CD4-positive, alpha-beta T cell treated with Interleukin-12 subunit alpha and Interleukin-12 subunit beta, for 1 hour (primary cell): ENCODE measurements around the gene PCDHA10.
"Not testable (repeated sequence)": the region's sequence is repeated elsewhere in the genome, so short reads cannot be mapped to it uniquely, and the experiment has no call there.

Experiments
- DNase-seq: peaks from one replicate; pipeline ENCODE4 v3.0.0-alpha.2; 2020

The PCDHA10 gene

DNA sequence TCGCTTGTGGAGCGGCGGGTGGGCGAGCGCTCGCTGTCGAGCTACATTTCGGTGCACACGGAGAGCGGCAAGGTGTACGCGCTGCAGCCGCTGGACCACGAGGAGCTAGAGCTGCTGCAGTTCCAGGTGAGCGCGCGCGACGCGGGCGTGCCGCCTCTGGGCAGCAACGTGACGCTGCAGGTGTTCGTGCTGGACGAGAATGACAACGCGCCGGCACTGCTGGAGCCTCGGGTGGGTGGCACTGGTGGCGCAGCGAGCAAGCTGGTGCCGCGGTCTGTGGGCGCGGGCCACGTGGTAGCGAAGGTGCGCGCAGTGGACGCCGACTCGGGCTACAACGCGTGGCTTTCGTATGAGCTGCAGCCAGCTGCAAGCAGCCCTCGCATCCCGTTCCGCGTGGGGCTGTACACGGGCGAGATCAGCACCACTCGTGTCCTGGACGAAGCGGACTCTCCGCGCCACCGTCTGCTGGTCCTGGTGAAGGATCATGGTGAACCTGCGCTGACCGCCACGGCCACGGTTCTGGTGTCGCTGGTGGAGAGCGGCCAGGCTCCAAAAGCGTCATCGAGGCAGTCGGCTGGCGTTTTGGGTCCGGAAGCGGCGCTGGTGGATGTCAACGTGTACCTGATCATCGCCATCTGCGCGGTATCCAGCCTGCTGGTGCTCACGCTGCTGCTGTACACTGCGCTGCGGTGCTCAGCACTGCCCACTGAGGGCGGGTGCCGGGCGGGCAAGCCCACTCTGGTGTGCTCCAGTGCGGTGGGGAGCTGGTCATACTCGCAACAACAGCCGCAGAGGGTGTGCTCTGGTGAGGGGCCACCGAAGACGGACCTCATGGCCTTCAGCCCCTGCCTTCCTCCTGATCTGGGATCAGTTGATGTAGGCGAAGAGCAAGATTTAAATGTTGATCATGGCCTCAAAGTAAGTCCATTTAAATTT is 12.6 kb upstream of the PCDHA10 start:
- no peak for DNase-seq

- DNase-seq = not testable (repeated sequence)
These were observed 7.3 kb upstream of the PCDHA10 start, which contains the start of gene PCDHA9 for GRCh38 chr5:140848139-140849102. Gene PCDHA9, plus strand, starts transcription at chr5:140848382. Its CDS starts 114 bp downstream, at chr5:140848496.

DNA sequence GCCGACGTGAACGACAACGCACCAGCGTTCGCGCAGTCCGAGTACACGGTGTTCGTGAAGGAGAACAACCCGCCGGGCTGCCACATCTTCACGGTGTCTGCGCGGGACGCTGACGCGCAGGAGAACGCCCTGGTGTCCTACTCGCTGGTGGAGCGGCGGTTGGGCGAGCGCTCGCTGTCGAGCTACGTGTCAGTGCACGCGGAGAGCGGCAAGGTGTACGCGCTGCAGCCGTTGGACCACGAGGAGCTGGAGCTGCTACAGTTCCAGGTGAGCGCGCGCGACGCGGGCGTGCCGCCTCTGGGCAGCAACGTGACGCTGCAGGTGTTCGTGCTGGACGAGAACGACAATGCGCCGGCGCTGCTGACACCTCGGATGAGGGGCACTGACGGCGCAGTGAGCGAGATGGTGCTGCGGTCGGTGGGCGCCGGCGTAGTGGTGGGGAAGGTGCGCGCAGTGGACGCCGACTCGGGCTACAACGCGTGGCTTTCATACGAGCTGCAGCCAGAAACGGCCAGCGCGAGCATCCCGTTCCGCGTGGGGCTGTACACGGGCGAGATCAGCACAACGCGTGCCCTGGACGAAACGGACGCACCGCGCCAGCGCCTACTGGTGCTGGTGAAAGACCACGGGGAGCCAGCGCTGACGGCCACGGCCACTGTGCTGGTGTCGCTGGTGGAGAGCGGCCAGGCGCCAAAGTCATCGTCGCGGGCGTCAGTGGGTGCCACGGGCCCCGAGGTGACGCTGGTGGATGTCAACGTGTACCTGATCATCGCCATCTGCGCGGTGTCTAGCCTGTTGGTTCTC is 5.7 kb upstream of the PCDHA10 start:
- not testable (repeated sequence) for DNase-seq

GRCh38 chr5:140857177-140857986 is 1.7 kb downstream of the PCDHA10 start:
- no peak for DNase-seq

- no peak for DNase-seq
These were observed 2.2 kb downstream of the PCDHA10 start for GRCh38 chr5:140857987-140858240.

DNA sequence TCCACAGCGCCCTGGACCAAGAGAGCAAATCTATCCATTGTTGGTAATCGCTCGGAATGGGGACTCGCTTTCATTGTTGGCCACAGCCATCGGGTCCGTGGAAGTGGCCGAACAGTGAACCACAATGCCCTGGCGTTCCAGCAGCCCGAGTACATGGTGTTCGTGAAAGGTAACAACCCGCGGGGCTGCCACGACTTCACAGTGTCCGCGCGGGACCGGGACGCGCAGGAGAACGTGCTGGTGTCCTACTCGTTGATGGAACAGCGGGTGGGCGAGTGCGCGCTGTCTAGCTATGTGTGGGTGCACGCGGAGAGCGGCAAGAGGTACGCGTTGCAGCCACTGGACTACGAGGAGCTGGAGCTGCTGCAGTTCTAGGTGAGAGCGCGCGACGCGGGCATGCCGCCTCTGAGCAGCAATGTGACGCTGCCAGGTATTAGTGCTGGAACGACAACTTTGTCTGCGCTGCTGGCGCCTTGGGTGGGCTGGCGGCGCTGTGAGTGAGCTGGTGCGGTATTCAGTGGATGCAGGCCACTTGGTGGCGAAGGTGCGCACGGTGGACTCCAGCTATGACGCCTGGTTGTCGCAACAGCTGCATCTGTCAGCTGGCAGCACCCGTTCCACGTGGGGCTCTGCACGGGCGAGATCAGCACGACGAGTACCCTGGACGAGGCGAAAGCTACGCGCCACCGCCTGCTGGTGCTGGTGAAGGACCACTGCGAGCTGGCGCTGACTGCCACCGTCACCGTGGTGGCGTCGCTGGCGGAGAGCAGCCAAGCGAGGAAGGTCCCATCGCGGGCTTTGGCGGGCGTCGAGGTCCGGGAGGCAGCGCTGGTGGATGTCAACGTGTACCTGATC is 7.0 kb downstream of the PCDHA10 start:
- DNase-seq = no peak

DNA sequence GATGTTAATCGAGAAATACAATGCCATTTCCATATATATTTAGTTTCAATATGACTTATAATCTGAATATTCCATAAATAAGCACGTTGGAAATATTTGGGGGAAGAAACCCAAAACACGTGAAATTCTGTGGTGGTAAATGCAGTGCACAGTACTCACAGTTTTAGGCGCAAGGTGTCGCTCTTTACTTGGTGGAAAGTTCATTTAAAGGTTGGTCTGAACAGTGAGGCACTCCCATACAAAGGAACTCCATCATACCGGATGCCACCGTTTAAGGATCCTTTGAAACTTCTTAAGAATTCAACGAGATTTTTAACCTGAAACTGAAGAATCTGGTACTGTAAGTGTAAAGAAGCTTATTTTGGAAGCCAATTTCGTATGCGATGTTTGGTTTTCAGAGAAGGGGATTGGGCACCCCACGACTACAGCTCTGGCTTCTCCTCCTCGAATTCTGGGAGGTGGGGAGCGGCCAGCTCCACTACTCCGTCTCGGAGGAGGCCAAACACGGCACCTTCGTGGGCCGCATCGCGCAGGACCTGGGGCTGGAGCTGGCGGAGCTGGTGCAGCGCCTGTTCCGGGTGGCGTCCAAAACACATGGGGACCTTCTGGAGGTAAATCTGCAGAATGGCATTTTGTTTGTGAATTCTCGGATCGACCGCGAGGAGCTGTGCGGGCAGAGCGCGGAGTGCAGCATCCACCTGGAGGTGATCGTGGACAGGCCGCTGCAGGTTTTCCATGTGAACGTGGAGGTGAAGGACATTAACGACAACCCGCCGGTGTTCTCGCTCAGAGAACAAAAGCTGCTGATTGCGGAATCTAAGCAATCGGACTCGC is 13.2 kb downstream of the PCDHA10 start, which contains the start of gene PCDHA11:
Gene PCDHA11, plus strand, starts transcription at position 237 of the 834 bp plus-strand sequence. Its CDS starts 147 bp downstream, at position 384.
- DNase-seq = no peak

DNA sequence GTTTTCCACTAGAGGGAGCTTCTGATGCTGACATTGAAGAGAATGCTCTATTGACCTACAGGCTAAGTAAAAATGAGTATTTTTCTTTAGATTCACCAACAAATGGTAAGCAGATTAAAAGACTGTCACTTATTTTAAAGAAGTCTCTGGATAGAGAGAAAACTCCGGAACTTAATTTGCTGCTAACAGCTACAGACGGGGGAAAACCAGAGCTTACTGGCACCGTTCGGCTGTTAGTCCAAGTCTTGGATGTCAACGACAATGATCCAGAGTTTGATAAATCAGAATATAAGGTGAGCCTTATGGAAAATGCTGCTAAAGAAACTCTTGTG is 13.8 kb downstream of the PCDHA10 start:
- DNase-seq = no peak

DNA sequence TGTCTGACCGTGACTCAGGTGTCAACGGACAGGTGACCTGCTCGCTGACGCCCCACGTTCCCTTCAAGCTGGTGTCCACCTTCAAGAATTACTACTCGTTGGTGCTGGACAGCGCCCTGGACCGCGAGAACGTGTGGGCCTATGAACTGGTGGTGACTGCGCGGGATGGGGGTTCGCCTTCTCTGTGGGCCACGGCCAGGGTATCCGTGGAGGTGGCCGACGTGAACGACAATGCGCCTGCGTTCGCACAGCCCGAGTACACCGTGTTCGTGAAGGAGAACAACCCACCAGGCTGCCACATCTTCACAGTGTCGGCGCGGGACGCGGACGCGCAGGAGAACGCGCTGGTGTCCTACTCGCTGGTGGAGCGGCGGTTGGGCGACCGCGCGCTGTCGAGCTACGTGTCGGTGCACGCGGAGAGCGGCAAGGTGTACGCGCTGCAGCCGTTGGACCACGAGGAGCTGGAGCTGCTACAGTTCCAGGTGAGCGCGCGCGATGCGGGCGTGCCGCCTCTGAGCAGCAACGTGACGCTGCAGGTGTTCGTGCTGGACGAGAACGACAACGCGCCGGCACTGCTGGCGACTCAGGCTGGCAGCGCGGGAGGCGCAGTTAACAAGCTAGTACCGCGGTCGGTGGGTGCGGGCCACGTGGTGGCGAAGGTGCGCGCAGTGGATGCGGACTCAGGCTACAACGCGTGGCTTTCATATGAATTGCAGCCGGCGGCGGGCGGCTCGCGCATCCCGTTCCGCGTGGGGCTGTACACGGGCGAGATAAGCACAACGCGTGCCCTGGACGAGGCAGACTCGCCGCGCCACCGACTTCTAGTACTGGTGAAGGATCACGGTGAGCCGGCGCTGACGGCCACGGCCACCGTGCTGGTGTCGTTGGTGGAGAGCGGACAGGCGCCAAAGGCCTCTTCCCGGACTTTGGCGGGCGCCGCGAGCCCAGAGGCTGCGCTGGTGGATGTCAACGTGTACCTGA is 14.8 kb downstream of the PCDHA10 start:
- DNase-seq = no peak

GRCh38 chr5:140875085-140876065 is 19.7 kb downstream of the PCDHA10 start, which contains the start of gene PCDHA12:
Gene PCDHA12, plus strand, starts transcription at chr5:140875308. Its CDS starts 165 bp downstream, at chr5:140875473.
- no peak for DNase-seq

DNA sequence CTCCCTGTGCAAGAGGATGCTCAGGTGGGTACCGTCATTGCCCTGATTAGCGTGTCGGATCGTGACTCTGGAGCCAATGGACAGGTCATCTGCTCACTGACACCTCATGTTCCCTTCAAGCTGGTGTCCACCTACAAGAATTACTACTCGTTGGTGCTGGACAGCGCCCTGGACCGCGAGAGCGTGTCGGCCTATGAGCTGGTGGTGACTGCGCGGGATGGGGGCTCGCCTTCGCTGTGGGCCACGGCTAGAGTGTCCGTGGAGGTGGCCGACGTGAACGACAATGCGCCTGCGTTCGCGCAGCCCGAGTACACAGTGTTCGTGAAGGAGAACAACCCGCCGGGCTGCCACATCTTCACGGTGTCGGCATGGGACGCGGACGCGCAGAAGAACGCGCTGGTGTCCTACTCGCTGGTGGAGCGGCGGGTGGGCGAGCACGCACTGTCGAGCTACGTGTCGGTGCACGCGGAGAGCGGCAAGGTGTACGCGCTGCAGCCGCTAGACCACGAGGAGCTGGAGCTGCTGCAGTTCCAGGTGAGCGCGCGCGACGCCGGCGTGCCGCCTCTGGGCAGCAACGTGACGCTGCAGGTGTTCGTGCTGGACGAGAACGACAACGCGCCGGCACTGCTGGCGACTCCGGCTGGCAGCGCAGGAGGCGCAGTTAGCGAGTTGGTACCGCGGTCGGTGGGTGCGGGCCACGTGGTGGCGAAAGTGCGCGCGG is 21.0 kb downstream of the PCDHA10 start:
- DNase-seq = not testable (repeated sequence)

DNA sequence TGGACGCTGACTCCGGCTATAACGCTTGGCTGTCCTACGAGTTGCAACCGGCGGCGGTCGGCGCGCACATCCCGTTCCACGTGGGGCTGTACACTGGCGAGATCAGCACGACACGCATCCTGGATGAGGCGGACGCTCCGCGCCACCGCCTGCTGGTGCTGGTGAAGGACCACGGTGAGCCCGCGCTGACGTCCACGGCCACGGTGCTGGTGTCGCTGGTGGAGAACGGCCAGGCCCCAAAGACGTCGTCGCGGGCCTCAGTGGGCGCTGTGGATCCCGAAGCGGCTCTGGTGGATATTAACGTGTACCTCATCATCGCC is 21.5 kb downstream of the PCDHA10 start:
- no peak for DNase-seq

DNA sequence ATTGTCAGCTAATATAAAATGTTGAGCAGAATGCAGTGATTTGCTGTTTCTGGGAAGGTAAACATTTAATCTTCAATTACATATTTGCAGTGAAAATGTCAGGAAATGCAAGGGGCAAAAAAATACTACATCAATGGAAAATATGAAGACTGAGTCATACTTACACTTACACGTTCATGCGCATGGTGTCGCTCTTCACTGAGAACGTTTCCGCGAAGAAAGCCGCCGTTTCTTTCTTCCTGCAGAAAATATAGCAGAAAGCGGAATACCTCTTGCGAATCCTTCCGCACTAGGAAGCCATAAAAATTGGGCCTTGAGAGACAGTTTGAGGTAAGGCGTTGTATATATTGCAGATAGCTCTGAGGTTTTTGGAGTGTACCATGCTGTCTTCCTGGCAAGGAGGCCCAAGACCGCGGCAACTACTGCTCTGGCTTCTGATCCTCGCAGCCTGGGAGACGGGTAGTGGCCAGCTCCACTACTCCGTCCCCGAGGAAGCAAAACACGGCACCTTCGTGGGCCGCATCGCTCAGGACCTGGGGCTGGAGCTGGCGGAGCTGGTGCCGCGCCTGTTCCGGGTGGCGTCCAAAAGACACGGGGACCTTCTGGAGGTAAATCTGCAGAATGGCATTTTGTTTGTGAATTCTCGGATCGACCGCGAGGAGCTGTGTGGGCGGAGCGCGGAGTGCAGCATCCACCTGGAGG is 26.3 kb downstream of the PCDHA10 start, which contains the start of gene PCDHA13:
Gene PCDHA13, plus strand, starts transcription at position 236 of the 702 bp plus-strand sequence. Its CDS starts 145 bp downstream, at position 381.
- DNase-seq = no peak

GRCh38 chr5:140882591-140882899 is 26.8 kb downstream of the PCDHA10 start:
- DNase-seq = no peak

GRCh38 chr5:140883373-140883772 is 27.7 kb downstream of the PCDHA10 start:
- DNase-seq = no peak
